ENCODE measurements around the gene PPP6R2. TPM values are rescaled to one million over a fixed set of nuclear protein-coding genes. Genes with fewer than 3 reads are reported as not detected.

PPP6R2 gene
- total and polyA plus RNA-seq, 4 donors, result 35.2 to 70.0 (median 46.6) TPM

GRCh38 chr22:50343541-50343935 is 411 bp downstream of the PPP6R2 start:
- H3K9ac ChIP-seq (ENCODE audit: insufficient read depth in 1 of 2, low read length in 2 of 2), result peak overlapping the region in 1 of 2 donors; percentile 55
- H3K36me3 ChIP-seq (ENCODE audit: control insufficient read depth in 4 of 4, insufficient read depth in 4 of 4, low read length in 4 of 4), result peaks cover 0 to 5% (median 1%) of the 10 kb centered on the region in 4 donors
- no peaks in the 10 kb centered on the region for H3K27me3 ChIP-seq (ENCODE audit: control insufficient read depth in 3 of 3, insufficient read depth in 3 of 3, low read length in 2 of 3)
- TF ChIP-seq, protein P1, sequence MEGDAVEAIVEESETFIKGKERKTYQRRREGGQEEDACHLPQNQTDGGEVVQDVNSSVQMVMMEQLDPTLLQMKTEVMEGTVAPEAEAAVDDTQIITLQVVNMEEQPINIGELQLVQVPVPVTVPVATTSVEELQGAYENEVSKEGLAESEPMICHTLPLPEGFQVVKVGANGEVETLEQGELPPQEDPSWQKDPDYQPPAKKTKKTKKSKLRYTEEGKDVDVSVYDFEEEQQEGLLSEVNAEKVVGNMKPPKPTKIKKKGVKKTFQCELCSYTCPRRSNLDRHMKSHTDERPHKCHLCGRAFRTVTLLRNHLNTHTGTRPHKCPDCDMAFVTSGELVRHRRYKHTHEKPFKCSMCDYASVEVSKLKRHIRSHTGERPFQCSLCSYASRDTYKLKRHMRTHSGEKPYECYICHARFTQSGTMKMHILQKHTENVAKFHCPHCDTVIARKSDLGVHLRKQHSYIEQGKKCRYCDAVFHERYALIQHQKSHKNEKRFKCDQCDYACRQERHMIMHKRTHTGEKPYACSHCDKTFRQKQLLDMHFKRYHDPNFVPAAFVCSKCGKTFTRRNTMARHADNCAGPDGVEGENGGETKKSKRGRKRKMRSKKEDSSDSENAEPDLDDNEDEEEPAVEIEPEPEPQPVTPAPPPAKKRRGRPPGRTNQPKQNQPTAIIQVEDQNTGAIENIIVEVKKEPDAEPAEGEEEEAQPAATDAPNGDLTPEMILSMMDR (IDR thresholded peaks at IDR 0.05; ENCODE audit: control extremely low read depth, extremely low read depth), result no peak
- 0% methylated on average over 8 to 9 of the region's 9 CpGs for WGBS, 2 donors
- peaks cover 0 to 16% (median 5%) of the 10 kb centered on the region in 5 donors for H3K4me1 ChIP-seq (ENCODE audit: control insufficient read depth in 5 of 5, insufficient read depth in 5 of 5, low read length in 5 of 5)
- H3K9me3 ChIP-seq (ENCODE audit: control insufficient read depth in 4 of 4, insufficient read depth in 3 of 4, low read length in 3 of 4), result peaks cover 0 to 6% (median 0%) of the 10 kb centered on the region in 4 donors
- ATAC-seq (ENCODE audit: insufficient read depth, low FRiP score), result no peak
- peak overlapping the region; percentile 81 to 87 for H3K27ac ChIP-seq (ENCODE audit: low read depth in 1 of 2, low read length in 1 of 2)
- no peak for DNase-seq
- H3K4me3 ChIP-seq, result peak overlapping the region; percentile 78

- DNase-seq (no peak), ATAC-seq (ENCODE audit: insufficient read depth, low FRiP score) (no peak)
- Histone ChIP-seq H3K4me3 (no peak overlapping the region), H3K27me3 (ENCODE audit: control insufficient read depth in 3 of 3, insufficient read depth in 3 of 3, low read length in 2 of 3) (no peaks in the 10 kb centered on the region), H3K9ac (ENCODE audit: insufficient read depth in 1 of 2, low read length in 2 of 2) (no peak overlapping the region), H3K4me1 (ENCODE audit: control insufficient read depth in 5 of 5, insufficient read depth in 5 of 5, low read length in 5 of 5) (peaks cover 0 to 16% (median 5%) of the 10 kb centered on the region in 5 donors), H3K9me3 (ENCODE audit: control insufficient read depth in 4 of 4, insufficient read depth in 3 of 4, low read length in 3 of 4) (no peaks in the 10 kb centered on the region), H3K27ac (ENCODE audit: low read depth in 1 of 2, low read length in 1 of 2) (no peak overlapping the region), H3K36me3 (ENCODE audit: control insufficient read depth in 4 of 4, insufficient read depth in 4 of 4, low read length in 4 of 4) (peaks cover 0 to 6% (median 0%) of the 10 kb centered on the region in 4 donors)
- WGBS, 2 donors, result 78 to 86% methylated on average over 8 of the region's 8 CpGs
- TF ChIP-seq, protein P1 (IDR thresholded peaks at IDR 0.05; ENCODE audit: control extremely low read depth, extremely low read depth), result no peak
Measured at GRCh38 chr22:50346470-50346869, 3.3 kb downstream of the PPP6R2 start.

DNA sequence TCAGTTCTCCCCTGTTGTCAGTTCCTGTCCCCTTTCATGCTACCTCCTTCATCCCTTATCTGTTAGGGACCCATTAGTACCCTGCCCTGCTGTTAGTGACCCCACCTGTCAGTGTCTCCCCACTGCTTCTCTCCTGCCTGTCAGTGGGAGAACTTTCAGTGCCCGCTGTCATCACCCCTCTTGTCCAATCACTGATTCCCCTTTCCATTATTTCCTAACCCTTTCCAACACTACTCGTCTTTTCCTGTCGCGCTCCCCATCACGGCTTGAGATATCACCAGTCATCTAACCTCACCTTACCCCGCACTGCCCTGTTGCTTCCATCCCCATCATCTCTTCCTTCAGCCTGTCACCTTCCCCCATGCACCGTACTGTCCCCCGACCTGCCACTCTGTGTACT is 4.0 kb downstream of the PPP6R2 start:
- Histone ChIP-seq H3K4me1 (ENCODE audit: control insufficient read depth in 5 of 5, insufficient read depth in 5 of 5, low read length in 5 of 5) (peaks cover 0 to 13% (median 1%) of the 10 kb centered on the region in 5 donors), H3K9me3 (ENCODE audit: control insufficient read depth in 4 of 4, insufficient read depth in 3 of 4, low read length in 3 of 4) (no peaks in the 10 kb centered on the region), H3K27ac (ENCODE audit: low read depth in 1 of 2, low read length in 1 of 2) (no peak overlapping the region), H3K9ac (ENCODE audit: insufficient read depth in 1 of 2, low read length in 2 of 2) (no peak overlapping the region), H3K27me3 (ENCODE audit: control insufficient read depth in 3 of 3, insufficient read depth in 3 of 3, low read length in 2 of 3) (no peaks in the 10 kb centered on the region), H3K4me3 (no peak overlapping the region), H3K36me3 (ENCODE audit: control insufficient read depth in 4 of 4, insufficient read depth in 4 of 4, low read length in 4 of 4) (peaks cover 0 to 9% (median 0%) of the 10 kb centered on the region in 4 donors)
- 73 to 74% methylated on average over 8 of the region's 8 CpGs for WGBS, 2 donors
- DNase-seq (no peak), ATAC-seq (ENCODE audit: insufficient read depth, low FRiP score) (no peak)
- TF ChIP-seq, protein P1 (IDR thresholded peaks at IDR 0.05; ENCODE audit: control extremely low read depth, extremely low read depth), result no peak

GRCh38 chr22:50348058-50348457 is 4.9 kb downstream of the PPP6R2 start:
- H3K4me3 ChIP-seq, result no peak overlapping the region
- no peak for ATAC-seq (ENCODE audit: insufficient read depth, low FRiP score)

More at GRCh38 chr22:50348058-50348457, 4.9 kb downstream of the PPP6R2 start:
- 56 to 88% methylated on average over 2 of the region's 2 CpGs for WGBS, 2 donors
- Histone ChIP-seq H3K27ac (ENCODE audit: low read depth in 1 of 2, low read length in 1 of 2) (no peak overlapping the region), H3K27me3 (ENCODE audit: control insufficient read depth in 3 of 3, insufficient read depth in 3 of 3, low read length in 2 of 3) (no peaks in the 10 kb centered on the region), H3K4me1 (ENCODE audit: control insufficient read depth in 5 of 5, insufficient read depth in 5 of 5, low read length in 5 of 5) (peaks cover 0 to 11% (median 0%) of the 10 kb centered on the region in 5 donors), H3K9ac (ENCODE audit: insufficient read depth in 1 of 2, low read length in 2 of 2) (no peak overlapping the region), H3K36me3 (ENCODE audit: control insufficient read depth in 4 of 4, insufficient read depth in 4 of 4, low read length in 4 of 4) (peaks cover 3 to 13% (median 4%) of the 10 kb centered on the region in 4 donors), H3K9me3 (ENCODE audit: control insufficient read depth in 4 of 4, insufficient read depth in 3 of 4, low read length in 3 of 4) (no peaks in the 10 kb centered on the region)
- TF ChIP-seq, protein P1 (IDR thresholded peaks at IDR 0.05; ENCODE audit: control extremely low read depth, extremely low read depth), result no peak
- DNase-seq, result no peak
